ENCODE data around the gene ADD1. TPM values are rescaled to one million over a fixed set of nuclear protein-coding genes. Genes with fewer than 3 reads are reported as not detected.

Gene ADD1
- total RNA-seq, 1 experiment from 2014 or later: 98.4 TPM

GRCh38 chr4:2930135-2930757, 86.6 kb downstream of the ADD1 start:
- H3K27me3 ChIP-seq (replicated peaks): no peaks in the 10 kb centered on the region

GRCh38 chr4:2930758-2931511, 87.3 kb downstream of the ADD1 start:
- Histone ChIP-seq H3K36me3 (peaks cover 12% of the 10 kb centered on the region), H3K9me3 (replicated peaks) (no peaks in the 10 kb centered on the region), H3K27me3 (replicated peaks) (no peaks in the 10 kb centered on the region), H3K27ac (no peak overlapping the region), H3K4me1 (replicated peaks) (peaks cover 9% of the 10 kb centered on the region), H3K4me3 (no peak overlapping the region)
- DNase-seq (ENCODE audit: low read depth in 1 of 2, low spot score in 2 of 2): no peak

More at GRCh38 chr4:2930135-2930757, 86.6 kb downstream of the ADD1 start:
- no peak overlapping the region for H3K4me3 ChIP-seq
- peaks cover 4% of the 10 kb centered on the region; the same call in 1 of the 2 replicates for H3K4me1 ChIP-seq (replicated peaks)
- DNase-seq (ENCODE audit: low read depth in 1 of 2, low spot score in 2 of 2): no peak
- H3K36me3 ChIP-seq: peaks cover 14% of the 10 kb centered on the region
- H3K9me3 ChIP-seq (replicated peaks): no peaks in the 10 kb centered on the region
- H3K27ac ChIP-seq: no peak overlapping the region

GRCh38 chr4:2931512-2932301, 88.1 kb downstream of the ADD1 start:
- Histone ChIP-seq H3K4me3 (no peak overlapping the region), H3K9me3 (replicated peaks) (no peaks in the 10 kb centered on the region), H3K36me3 (peaks cover 15% of the 10 kb centered on the region), H3K27me3 (replicated peaks) (no peaks in the 10 kb centered on the region), H3K4me1 (replicated peaks) (peaks cover 17% of the 10 kb centered on the region), H3K27ac (no peak overlapping the region)
- DNase-seq (ENCODE audit: low read depth in 1 of 2, low spot score in 2 of 2): no peak

- no peak overlapping the region for H3K27ac ChIP-seq
- no peaks in the 10 kb centered on the region for H3K9me3 ChIP-seq (replicated peaks)
- peaks cover 24% of the 10 kb centered on the region for H3K4me1 ChIP-seq (replicated peaks)
- H3K27me3 ChIP-seq (replicated peaks): no peaks in the 10 kb centered on the region
- no peak for DNase-seq (ENCODE audit: low read depth in 1 of 2, low spot score in 2 of 2)
- no peak overlapping the region for H3K4me3 ChIP-seq
- H3K36me3 ChIP-seq: peaks cover 23% of the 10 kb centered on the region
Observed at GRCh38 chr4:2932321-2932950, 88.8 kb downstream of the ADD1 start.

- Histone ChIP-seq H3K4me3 (peak overlapping the region; percentile 39), H3K36me3 (peaks cover 23% of the 10 kb centered on the region), H3K27ac (no peak overlapping the region), H3K9me3 (replicated peaks) (no peaks in the 10 kb centered on the region), H3K27me3 (replicated peaks) (no peaks in the 10 kb centered on the region), H3K4me1 (replicated peaks) (peaks cover 24% of the 10 kb centered on the region)
- DNase-seq (ENCODE audit: low read depth in 1 of 2, low spot score in 2 of 2): no peak
Observed at GRCh38 chr4:2932951-2933565, 89.4 kb downstream of the ADD1 start.

- Histone ChIP-seq H3K4me1 (replicated peaks) (peaks cover 24% of the 10 kb centered on the region), H3K27me3 (replicated peaks) (no peaks in the 10 kb centered on the region), H3K9me3 (replicated peaks) (no peaks in the 10 kb centered on the region), H3K27ac (no peak overlapping the region), H3K4me3 (peak overlapping the region; percentile 39), H3K36me3 (peaks cover 26% of the 10 kb centered on the region)
- no peak for DNase-seq (ENCODE audit: low read depth in 1 of 2, low spot score in 2 of 2)
Observed at GRCh38 chr4:2933566-2934076, 90.0 kb downstream of the ADD1 start.

GRCh38 chr4:2934077-2934812, 90.6 kb downstream of the ADD1 start:
- H3K36me3 ChIP-seq: peaks cover 30% of the 10 kb centered on the region
- no peaks in the 10 kb centered on the region for H3K27me3 ChIP-seq (replicated peaks)
- peaks cover 24% of the 10 kb centered on the region for H3K4me1 ChIP-seq (replicated peaks)
- peak overlapping the region; percentile 88 for H3K4me3 ChIP-seq
- H3K9me3 ChIP-seq (replicated peaks): no peaks in the 10 kb centered on the region
- no peak for DNase-seq (ENCODE audit: low read depth in 1 of 2, low spot score in 2 of 2)
- no peak overlapping the region for H3K27ac ChIP-seq

GRCh38 chr4:2934813-2935761, 91.4 kb downstream of the ADD1 start:
- peak; percentile 72 to 87 for DNase-seq (ENCODE audit: low read depth in 1 of 2, low spot score in 2 of 2)
- Histone ChIP-seq H3K27ac (peak overlapping the region; percentile 60), H3K4me3 (peak overlapping the region; percentile 88), H3K27me3 (replicated peaks) (no peaks in the 10 kb centered on the region), H3K36me3 (peaks cover 35% of the 10 kb centered on the region), H3K9me3 (replicated peaks) (no peaks in the 10 kb centered on the region), H3K4me1 (replicated peaks) (peaks cover 24% of the 10 kb centered on the region)

GRCh38 chr4:2935762-2936743, 92.4 kb downstream of the ADD1 start:
- peak in 1 of 2 experiments; percentile 4 for DNase-seq (ENCODE audit: low read depth in 1 of 2, low spot score in 2 of 2)
- Histone ChIP-seq H3K4me1 (replicated peaks) (peaks cover 24% of the 10 kb centered on the region), H3K4me3 (peak overlapping the region; percentile 88), H3K36me3 (peaks cover 44% of the 10 kb centered on the region), H3K27me3 (replicated peaks) (no peaks in the 10 kb centered on the region), H3K9me3 (replicated peaks) (no peaks in the 10 kb centered on the region), H3K27ac (0 out of 2 replicates have a peak overlapping the region, but pooled peaks have one; percentile 2)

GRCh38 chr4:2936773-2937145, 93.1 kb downstream of the ADD1 start:
- no peak overlapping the region for H3K4me3 ChIP-seq
- no peaks in the 10 kb centered on the region for H3K27me3 ChIP-seq (replicated peaks)
- no peak for DNase-seq (ENCODE audit: low read depth in 1 of 2, low spot score in 2 of 2)
- no peaks in the 10 kb centered on the region for H3K9me3 ChIP-seq (replicated peaks)
- H3K36me3 ChIP-seq: peaks cover 51% of the 10 kb centered on the region
- peaks cover 24% of the 10 kb centered on the region for H3K4me1 ChIP-seq (replicated peaks)
- no peak overlapping the region for H3K27ac ChIP-seq
